Putamen (tissue), 1 donor: ENCODE data around the gene RAB4A.

Experiments
- DNase-seq: peaks from one replicate; pipeline ENCODE4 v3.0.0-alpha.2; 2016; ENCODE audit warnings: low spot score

Gene RAB4A, protein sequence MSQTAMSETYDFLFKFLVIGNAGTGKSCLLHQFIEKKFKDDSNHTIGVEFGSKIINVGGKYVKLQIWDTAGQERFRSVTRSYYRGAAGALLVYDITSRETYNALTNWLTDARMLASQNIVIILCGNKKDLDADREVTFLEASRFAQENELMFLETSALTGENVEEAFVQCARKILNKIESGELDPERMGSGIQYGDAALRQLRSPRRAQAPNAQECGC

GRCh38 chr1:229270547-229271447 is at the start of gene RAB4A:
Gene RAB4A (plus strand): TSS chr1:229271111. CDS start chr1:229271340, 229 bp downstream.
- peak; percentile 88 for DNase-seq

DNA sequence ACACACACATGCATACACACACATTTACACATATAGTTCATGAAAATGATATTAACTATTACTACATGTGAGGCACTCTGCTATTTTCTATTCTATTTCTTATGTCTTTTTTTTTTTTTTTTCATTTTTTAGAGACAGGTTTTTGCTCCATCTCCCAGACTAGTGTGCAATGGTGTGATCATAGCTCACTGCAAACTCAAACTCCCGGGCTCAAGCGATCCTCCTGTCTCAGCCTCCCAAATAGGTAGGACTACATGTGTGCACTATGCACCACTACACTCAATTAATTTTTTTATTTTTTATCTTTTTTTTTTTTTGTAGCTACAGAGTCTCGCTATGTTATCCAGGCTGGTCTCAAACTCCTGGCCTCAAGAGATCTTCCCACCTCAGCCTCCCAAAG is 48.8 kb upstream of the RAB4A start:
- no peak for DNase-seq

DNA sequence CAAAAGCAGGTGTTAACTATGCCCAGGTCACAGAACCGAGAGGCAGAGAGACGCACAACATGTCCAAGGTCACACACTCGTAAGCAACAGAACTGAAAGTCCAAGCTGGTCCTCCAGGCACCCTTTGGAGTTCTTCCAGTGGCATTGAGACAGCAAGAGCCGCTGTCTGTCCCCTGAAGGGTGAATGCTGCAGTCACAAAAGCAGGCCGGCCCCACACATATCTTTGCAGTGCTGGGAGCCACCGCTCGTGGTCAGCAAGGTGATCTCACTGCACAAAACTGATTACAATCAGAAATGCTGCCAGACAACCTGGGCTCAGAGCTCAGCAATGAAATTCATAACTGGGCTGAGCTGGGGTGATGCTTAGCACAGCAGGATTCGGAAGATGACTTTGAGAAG is 47.4 kb upstream of the RAB4A start:
- no peak for DNase-seq

DNA sequence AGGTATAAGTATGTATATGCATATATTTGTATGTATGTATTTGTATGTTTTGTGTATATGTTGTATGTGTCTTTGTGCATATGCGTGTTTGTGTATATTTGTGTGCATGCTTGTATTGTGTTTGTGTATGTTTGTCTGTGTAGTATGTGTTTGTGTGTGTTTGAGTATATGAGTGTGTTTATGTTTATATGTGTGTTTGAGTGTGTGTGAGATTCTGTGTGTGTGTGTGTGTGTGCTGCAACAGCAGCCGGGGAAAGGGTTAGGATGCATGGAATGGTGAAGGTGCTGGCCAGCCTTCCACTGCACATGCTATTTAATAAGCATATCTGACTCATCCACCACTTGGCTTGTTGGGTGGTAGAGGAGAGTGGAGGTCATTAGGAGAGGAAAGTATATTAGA is 46.6 kb upstream of the RAB4A start:
- DNase-seq: no peak

DNA sequence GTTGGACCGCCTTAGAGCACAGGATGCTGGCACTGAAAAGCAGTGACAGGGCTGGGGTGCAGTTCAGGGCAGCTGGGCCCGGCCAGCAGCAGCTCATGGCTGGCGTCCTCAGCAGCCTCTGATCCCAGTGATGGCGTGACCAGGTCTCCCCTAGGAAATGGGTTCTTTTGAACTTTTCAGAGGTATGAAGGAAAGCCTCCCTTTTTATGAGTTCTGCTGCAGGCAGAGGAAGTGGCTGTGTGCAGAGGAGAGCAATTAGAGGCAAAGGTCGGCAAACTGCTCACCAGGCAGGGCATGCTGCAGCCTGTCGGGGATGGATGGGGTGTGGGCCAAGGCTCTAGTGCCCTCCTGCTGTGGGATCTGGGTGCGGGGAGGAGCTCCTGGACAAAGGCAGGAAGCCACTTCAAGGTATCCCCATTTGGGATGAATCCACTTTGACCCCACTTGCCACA is 45.6 kb upstream of the RAB4A start:
- no peak for DNase-seq

- no peak for DNase-seq
Observed at GRCh38 chr1:229226796-229227195, 44.1 kb upstream of the RAB4A start.

GRCh38 chr1:229227298-229227919 is 43.5 kb upstream of the RAB4A start:
- peak; percentile 87 for DNase-seq

DNA sequence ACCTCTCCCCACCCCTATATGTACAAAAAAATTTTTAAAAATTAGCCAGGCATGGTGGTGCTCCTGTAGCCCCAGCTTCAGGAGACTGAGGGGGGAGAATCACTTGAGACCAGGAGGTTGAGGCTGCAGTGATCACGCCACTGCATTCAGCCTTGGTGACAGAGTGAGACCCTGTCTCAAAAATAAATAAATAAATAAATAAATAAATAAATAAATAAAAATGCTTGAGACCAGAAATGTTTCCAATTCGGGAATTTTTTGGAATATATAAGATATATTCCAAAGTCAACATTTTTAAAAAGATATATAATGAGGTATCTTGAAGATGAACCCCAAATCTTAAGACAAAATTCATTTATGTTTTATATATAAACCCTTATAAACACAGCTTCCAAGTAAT is 42.4 kb upstream of the RAB4A start:
- DNase-seq: no peak

- no peak for DNase-seq
Observed at GRCh38 chr1:229229137-229229720, 41.7 kb upstream of the RAB4A start.

DNA sequence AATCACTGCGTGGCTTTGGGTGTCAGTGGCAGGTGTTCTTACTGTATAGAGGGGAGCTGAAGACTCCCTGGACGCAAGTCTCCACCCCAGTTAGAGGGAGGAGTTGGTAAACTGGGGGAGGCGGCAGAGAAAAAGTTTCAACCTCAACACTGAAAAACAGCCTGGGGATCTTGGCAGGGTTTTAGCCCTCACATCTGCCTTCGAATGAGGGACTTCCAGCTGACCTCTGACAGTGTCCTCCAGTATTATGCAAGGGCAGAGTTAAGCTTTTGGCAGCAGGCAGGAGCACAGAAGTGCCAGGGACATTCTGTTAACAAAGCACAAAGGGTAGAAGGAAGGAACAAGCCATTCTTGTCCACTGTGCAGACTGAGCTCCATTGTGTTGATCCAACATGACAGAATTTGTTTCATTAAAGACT is 41.2 kb upstream of the RAB4A start:
- peak; percentile 98 for DNase-seq

GRCh38 chr1:229230140-229230892 is 40.6 kb upstream of the RAB4A start:
- DNase-seq: no peak

DNA sequence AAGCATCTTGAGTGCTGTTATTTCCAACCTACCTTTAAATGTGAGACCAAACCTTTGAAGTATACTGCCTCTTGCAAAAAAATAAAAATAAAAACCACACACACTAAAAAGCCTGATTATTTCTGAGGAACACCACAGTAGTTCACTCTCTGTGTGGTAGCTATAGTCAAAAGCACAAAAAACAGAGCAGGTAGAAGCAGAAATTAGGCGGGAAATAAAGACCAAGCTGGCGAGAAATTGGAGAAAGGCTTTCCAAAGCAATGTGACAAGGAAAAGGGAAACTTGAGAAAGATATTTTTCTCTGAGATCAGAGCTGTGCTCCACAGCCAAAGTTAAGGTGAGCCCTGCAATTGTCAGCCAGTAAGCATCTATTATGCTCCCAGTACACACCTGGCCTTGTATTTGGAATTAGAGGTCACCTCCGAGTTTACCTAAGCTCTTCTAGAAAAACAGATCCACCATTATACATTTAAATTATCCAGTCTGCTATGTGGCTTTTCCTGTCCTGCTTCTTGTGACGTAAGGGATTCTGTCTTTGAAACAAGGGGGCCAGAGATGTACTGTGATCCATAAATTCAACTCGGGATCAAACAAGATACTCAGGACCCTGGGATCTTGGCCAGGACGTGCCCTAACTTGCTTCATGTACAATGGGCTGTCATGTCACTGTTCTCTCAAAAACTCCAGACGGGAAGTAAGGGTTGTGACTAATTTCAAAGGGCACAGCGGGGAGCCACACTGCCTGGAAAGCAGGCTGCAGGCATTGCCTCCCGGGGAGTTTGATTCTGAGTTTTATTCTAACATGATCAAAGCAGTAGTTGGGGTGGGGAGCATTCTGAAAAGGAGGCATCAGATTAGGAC is 39.8 kb upstream of the RAB4A start:
- DNase-seq: no peak

GRCh38 chr1:229231754-229232119 is 39.2 kb upstream of the RAB4A start:
- DNase-seq: no peak

GRCh38 chr1:229234870-229235472 is 35.9 kb upstream of the RAB4A start:
- DNase-seq: no peak

DNA sequence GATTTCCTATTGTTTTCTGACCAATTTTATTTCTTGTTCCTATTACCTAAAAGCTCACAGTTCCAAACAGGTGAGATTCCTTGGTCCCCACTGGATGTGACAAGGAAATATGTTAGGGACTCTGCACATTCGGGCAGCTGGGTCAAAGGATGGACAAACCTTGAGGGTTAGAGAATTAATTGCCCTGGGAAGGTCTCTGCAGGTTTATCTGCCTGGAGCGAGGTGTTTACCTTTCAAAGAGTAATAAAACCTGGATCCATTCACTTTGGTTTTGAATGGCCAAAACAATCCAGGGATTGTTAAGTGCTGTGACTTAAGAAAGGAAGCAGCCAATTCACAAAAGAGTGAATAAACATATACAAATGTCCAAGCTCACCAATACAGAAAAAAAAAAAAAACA is 33.6 kb upstream of the RAB4A start:
- DNase-seq: no peak

- DNase-seq: no peak
Observed at GRCh38 chr1:229238231-229238630, 32.7 kb upstream of the RAB4A start.

GRCh38 chr1:229238674-229239415 is 32.1 kb upstream of the RAB4A start:
- peak; percentile 96 for DNase-seq

DNA sequence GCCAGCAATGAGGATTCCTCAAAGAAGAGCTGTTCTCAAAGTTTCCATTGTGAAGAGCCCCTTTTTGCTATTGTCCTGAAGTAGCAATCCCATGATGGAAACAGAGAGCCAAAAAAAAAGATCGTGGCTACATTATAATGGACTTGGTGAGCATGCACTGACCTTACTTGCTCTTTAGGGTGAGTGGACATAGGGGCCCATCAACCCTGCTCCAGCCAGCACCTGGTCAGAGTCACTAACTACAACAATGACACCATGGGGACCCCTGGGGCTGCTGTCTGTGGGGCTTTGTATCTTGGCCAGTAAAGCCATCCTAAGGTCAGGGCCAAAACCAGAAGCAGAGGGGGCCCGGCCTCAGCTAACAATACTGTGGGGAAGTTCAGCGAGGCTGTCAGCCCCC is 30.4 kb upstream of the RAB4A start:
- no peak for DNase-seq

- DNase-seq: no peak
Observed at GRCh38 chr1:229241390-229241789, 29.5 kb upstream of the RAB4A start.

DNA sequence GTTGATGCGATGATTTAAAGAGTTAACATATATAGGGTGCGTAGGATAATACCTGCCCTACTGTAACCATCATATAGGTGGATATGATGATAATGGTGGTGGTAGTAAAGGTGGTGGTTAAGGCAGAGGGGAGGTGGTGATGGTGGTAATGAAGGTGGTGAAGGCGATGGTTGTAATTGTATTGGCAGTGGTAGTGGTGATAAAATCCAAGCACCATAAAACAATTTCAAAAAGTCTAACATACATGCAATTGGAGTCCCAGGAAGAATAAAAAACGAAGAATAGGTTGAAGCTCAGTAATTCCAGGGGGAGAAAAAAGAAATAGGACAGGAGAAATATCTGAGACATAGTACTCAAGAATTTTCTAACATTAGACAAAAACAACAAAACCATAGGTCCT is 27.3 kb upstream of the RAB4A start:
- no peak for DNase-seq
